GM19324 (cell line): ENCODE measurements around the gene ITGB4.
A peak's percentile ranks its signal among the peaks of the same experiment; 100 is the strongest.
"Not testable (repeated sequence)": the region's sequence is repeated elsewhere in the genome, so short reads cannot be mapped to it uniquely, and the experiment has no call there.

ENCODE experiments used
- ATAC-seq: cut with Tn5 transposase; IDR thresholded peaks from one replicate; pipeline ENCODE4 v1.9.1; 2021; ENCODE audit warnings: mild to moderate bottlenecking, moderate library complexity; ENCODE audit not compliant: unreplicated experiment, low FRiP score

Gene ITGB4

GRCh38 chr17:75764711-75765421 is 43.6 kb downstream of the ITGB4 start, which contains the start of gene GALK1:
Gene GALK1 (minus strand): TSS chr17:75765192. CDS start chr17:75765136, 56 bp downstream.
- ATAC-seq, result peak; percentile 65

DNA sequence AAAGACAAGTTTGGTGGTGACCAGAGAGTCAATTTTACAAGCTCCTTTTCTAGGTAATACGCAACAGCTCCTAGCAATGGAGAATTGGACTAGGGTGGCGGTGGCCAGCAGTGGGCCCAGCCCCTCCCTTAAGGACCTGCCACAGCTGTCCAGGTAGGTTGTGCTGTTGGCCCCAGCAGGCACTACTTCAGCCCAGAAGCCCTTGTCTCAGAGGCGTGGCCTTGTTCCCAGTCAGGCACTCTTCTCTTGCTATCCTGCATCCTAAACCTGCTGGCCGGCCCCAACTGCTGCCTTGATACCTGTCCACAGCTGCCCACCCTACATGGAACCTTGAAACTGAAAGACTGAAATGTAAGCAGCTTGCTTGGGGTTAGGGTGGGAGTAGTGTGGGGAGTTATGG is 44.7 kb downstream of the ITGB4 start:
- ATAC-seq, result no peak

DNA sequence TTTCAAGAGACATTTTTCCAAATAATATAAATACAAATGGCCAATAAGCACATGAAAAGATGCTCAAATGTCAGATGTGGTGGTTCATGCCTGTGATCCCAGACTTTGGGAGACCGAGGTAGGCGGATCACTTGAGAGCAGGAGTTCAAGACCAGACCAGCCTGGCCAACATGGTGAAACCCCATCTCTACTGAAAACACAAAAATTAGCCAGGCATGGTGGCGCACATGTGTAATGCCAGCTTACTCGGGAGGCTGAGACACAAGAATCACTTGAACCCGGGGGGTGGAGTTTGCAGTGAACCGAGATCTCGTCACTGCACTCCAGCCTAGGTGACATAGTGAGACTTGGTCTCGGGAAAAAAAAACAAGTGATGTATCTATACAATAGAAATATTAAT is 46.6 kb downstream of the ITGB4 start:
- no peak for ATAC-seq

- ATAC-seq, result no peak
Observed at GRCh38 chr17:75769536-75769935, 48.3 kb downstream of the ITGB4 start.

GRCh38 chr17:75771334-75772281 is 50.3 kb downstream of the ITGB4 start:
- no peak for ATAC-seq

DNA sequence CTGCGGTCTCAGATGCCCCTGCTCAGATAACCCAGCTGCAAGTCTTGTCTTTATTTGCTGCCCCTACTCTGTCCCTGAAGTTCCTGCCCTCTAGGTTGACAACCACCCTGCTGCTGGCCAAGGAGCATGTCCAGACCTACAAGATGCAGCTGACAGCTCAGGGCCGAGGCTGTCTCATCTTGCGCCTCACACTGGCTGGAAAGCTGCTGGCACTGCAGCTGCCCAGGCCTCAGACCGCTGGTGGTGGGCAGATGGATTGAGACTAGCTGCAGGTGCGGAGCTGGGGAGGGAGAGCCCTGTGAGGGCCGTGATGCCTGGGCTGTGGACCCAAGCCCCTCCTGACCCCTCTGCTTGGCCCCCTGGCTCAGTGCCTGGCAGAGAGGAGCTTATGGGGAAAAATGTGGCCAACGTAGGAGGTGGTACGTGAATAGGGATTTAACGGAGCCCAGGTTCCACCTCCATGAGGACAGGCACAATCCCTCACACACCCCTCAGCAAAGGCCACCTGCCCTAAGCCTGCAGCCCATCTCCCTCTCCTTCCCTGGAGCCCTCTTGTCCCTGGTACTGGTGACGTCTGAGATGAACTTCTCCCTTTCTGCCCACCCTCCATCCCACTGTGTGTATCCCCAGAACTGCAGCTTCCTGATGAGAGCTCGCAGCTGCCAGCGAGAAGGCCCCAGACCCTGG is 52.0 kb downstream of the ITGB4 start:
- no peak for ATAC-seq

DNA sequence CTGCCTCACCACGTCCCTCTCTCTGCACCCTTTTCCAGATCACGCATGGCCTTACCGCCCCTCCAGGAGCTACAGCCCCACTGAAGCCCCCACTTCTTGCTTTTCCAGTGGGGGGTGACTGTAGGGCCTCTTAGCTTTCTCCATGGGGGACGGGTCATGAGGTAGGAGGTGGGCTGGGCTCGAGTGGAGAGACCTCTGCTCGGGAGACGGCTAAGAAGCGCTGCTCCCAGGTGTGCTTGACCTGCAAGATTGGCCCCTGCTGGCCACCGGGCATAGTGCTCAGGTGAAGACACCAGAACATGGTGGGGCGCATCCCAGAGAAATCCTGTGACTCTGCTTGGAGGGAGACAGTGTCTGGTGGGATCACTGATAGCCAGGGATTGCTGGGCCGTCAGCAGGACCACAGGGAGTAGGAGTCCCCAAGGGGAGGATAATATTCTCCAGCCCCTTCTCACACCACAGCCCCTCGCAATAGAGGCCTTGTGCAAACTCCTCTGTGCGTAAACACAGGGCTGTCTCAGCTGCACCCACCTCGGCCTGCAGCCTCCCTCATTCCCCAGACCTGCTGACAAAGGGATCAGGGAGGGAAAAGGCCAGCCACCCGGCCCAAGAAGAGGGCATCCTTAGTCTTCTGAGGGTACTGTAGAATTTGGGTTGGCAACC is 52.7 kb downstream of the ITGB4 start:
- ATAC-seq, result no peak

DNA sequence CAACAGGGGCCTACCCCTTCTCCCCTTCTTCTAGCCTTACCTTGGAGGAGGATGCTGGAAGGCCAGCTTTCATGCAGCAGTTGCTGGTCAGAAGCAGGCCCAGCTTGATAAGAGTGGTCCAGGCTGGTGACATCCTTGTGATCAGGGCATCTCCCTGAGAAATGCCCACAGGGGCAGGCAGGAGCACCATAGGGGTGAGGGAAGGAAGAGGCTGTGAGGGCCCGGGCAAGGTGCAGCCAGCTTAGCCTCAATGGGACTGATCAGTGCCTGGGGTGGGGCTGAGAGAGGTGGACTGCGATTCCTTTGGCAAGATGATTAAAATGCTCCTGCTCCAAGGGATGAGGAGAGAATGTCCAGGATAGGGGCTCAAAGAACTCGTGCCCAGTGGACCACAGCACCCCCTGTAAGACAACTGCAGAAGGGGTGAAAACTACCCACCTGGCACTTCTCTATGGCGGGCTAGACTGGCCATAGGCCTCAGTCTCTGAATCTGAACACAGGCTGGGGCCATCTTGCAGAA is 53.3 kb downstream of the ITGB4 start:
- no peak for ATAC-seq

GRCh38 chr17:75774991-75775668 is 53.9 kb downstream of the ITGB4 start:
- ATAC-seq, result no peak

DNA sequence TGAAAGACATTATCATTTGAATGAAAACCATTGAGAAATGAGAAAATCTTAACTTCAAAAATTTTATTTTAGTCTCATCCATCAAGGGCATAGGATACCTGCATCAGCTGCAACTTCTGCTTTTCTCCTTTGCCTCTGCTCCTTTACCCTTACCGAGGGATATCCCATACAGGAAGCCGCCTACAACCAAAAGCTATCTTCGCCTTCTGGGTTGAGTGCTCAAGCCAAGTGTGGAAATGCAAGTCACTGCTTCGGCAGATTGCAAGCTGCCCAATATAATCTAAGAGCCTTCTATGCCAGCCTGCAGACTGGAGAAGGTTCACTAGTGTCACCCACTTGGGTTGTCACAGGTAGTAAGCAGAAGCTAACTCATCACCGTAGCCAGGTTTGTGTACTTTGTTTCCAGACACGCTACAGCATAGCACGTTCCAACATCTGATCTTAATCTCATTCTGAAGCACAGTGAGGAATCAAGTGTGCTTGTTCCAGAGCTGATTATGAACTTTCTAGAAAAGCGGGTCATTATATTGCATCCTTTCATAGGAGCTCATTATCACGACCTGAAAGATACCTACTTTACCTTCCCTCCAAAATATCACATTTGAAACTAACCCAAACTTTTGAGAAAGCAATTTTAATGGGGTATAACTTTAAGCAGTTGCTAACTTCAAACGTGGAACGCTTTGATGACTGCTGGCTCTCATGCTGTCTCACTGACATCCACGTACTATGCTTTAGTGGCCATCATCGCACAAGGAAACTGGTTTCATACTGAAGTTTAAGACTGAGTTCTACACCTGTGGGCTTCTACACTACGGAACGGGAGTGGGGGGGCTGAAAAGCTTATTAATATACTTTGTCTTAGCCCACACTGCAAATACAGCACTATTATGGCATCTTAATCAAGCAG is 55.4 kb downstream of the ITGB4 start:
- no peak for ATAC-seq

GRCh38 chr17:75777296-75777922 is 56.1 kb downstream of the ITGB4 start:
- no peak for ATAC-seq

DNA sequence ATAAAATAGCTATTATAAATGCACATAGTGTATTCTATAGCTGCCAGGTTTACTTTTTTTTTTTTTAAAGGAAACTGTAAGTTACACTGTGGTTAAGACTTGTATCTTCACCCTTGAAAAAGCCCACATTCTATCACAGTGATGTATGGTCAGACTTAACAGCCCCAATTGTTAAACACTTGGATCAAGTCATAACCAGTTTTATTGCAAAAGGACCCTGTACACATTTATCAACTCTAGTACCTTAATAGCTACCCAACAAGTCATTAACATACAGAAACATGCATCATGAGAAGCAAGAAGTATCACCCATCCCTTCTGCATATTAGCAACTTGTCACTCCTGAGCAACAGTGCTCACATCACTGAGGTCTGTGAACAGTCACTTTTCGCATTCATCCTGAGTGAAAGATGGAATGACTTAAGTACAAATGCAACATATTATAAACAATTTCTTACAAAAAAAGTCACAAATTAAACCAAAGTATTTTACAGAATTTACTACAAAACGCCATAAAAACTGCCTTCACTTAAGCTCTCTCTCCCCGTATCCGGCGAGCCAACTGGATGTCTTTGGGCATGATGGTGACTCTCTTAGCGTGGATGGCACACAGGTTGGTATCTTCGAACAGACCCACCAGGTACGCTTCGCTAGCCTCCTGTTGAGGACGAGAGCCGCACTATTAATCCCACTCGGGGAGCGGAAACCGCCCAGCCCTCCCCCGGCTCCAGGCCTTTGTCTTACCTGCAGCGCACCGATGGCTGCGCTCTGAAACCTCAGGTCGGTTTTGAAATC is 57.0 kb downstream of the ITGB4 start:
- ATAC-seq, result not testable (repeated sequence)

GRCh38 chr17:75778861-75779249 is 57.6 kb downstream of the ITGB4 start:
- ATAC-seq, result peak; percentile 0

DNA sequence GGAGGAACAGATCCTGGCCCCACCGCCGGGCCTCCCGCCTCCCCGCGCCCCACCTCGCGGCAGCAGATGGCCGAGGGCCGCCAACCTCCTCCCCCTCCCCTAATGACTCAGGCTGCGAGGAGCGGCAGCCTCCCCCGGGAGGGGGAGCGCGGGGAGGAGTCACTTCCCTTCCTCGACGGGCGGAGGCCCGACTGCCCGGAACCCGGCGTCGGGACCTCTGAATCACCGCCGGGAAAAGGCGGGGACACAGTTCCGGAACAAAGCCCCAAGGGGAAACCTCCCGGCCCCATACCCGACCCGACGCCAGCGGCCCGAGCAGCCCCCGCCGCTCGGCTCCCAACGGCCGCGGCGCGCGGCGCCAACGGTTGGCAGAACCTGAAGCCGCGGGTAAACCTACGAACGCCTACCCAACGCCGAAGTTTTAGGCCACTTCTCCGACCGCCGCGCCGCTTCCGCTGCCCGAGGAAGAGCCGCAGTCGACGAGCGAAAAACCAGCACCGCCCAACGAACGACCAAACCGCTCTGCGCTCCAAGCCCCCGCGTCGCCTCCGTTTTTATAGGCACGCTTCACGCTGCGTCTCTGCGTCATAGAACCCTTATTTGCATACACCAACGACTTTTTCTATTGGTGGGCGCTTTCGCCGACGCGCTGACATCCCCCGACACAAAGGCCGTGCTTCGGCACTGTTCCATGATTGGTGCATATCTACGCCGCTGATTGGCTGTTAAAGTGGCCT is 58.2 kb downstream of the ITGB4 start:
- ATAC-seq, result peak; percentile 71

DNA sequence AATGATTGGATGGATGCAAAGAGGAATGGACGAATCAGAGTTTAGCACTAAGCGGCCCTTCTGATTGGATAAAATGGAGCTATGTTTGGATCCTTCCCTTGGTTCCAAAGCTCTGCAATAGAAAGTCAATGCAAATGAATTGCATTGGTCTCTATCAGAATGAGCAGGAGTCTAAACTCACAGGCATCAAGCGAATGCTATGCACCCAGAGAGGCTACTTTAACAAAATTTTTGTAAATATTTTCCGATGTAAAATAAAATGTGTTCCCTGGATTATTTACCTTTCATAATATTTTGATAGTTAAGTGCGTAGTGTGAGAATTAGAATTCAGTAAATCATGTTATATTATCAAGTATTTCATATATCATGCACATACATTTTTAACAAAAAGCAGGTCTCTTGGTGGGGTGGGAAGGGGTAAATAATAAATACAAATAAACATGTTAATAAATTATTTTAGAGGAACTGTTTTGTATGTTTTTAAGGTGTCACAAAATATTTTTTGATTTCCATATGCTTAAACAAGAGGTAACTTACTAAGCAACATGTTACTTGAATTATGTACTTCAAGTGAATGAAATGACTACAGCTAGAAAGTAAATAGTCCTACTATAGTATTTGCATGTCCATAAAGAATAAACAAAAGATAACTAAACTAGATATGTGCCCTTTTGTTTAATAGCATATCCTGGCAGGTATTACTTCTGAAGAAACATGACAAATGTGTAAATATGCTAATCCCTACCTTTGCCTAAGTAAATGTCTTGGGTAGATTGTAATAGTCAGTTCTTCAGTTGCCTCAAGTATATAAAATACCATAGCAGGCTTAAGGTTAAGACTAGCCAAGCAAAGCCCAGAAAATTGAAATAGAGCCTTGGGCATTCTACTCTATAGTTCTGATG is 59.0 kb downstream of the ITGB4 start:
- ATAC-seq, result no peak
